GM18873 (cell line): ENCODE data around the gene CIB2.

Experiments
- ATAC-seq: cut with Tn5 transposase; IDR thresholded peaks from one replicate; pipeline ENCODE4 v1.9.1; 2021; ENCODE audit warnings: mild to moderate bottlenecking, moderate library complexity, moderate number of reproducible peaks; ENCODE audit not compliant: unreplicated experiment, low FRiP score

Gene CIB2

GRCh38 chr15:78088773-78089080 lies 42.5 kb downstream of the CIB2 start:
- no peak for ATAC-seq

DNA sequence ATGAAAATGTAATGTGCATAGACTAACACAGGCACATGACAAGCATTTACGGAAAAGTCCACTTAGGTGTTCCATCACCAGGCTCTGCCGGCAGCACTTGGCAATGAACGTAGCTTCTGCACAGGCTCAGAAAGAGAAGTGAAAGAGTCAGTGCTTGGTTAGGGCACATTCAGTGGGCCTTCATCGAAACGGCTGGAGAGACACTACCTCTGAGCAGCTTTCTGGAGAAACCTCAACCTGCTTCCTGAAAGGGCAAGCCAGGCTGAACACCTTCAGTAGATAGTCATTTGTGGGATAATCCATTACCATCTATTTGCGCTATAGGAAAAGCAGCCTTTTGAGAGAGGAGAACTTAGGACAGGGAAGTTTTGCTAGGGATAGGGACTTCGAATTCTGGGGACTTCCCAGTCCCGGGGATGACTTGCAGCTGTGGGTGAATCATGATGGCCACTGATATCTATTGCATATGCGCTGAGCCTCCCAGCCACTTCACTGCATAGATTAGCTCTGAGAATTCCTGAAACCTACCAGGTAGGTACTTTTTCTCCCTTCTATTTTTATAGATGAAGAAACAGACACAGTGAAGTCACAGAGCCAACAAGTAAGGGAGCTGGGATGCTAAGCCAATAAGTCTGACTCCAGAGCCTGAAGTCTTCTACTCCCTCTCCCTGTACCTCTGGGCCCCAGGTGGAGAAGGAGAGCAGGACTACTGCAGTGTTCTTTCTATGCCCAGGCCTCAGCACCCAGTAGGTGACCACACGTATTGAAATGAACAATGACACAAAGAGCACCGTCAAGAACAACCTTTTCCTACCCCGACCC lies 43.1 kb downstream of the CIB2 start:
- no peak for ATAC-seq

- ATAC-seq = no peak
Measured at GRCh38 chr15:78085928-78086327, 45.3 kb downstream of the CIB2 start.

- no peak for ATAC-seq
Measured at GRCh38 chr15:78084449-78084750, 46.8 kb downstream of the CIB2 start.

- peak; percentile 51 for ATAC-seq
Measured at GRCh38 chr15:78083687-78084448, 47.4 kb downstream of the CIB2 start.

DNA sequence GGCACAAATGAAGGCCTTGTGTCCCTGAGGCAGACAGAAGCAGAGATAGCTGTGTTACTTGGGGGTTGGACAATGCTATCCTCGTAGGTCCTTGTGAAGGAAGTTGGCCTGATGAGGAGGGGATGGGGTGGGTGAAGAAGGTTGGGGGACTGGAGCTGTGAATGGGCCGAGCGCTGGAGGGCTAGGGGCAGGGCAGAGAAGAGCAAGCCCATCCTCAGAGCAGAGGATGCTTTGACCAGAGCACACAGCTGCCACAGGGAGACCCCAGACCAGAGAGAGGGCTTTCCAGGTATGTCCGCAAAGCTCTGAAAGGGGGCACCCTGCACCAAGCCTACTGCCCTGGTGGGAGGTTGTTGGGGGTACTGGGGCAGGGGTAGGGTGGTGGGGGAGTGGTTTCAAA lies 48.1 kb downstream of the CIB2 start:
- ATAC-seq = no peak

- no peak for ATAC-seq
Measured at GRCh38 chr15:78082743-78083110, 48.5 kb downstream of the CIB2 start.

- ATAC-seq = no peak
Measured at GRCh38 chr15:78082106-78082742, 49.0 kb downstream of the CIB2 start.

DNA sequence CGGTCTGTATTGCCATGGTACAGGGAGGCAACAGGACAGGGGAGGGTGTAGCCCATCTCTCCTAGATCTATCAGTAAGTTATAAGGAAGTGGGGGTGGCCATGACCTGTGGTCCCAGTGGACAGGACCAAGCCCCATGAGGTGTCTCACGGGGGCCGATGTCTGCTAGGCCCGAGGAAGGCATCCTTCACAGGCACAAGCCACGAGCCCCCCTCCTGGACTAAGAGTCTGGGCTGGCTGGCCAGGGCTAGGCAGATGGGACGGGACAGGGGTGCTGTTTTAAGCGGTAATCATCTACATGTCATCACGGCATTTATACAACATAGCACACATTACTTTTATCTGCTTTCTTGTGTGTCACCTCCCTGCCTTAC lies 51.2 kb downstream of the CIB2 start:
- ATAC-seq = no peak

DNA sequence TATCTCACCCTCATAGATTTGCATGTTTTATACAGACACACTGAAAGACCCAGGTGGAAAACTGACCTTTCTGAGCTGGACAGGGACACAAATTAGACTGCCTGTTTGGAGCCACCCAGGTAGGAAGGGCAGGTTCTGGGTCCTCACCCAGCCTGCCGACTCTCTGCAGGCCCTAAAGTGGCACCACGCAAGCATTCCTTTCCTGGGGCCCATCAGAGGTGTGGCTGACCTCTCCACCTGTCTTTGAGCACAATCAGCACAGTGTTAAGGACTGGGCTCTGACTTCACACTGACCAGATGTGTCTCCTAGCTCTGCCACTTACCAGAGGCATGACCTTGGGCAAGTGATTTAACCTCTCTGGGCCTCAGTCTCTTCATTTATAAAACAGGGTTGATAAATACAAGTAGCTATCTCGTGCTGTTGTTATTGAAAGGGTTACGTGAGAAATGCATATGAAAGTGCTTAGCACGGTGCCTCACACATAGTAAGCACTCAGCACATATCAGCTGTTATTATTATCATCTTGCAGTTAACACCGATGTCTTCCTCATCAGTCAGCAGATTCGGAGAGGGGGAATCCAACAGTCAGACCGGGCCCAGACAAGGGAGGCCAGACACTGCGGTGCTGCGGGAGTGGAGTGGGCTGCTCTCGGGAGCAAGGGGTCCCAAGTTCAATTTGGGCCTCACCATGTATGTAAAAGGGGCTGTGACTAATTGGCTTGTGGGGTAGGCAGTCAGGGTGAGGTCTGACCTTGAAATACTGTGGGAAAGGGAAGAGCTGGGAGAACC lies 51.8 kb downstream of the CIB2 start:
- no peak for ATAC-seq

- ATAC-seq = no peak
Measured at GRCh38 chr15:78077871-78078210, 53.4 kb downstream of the CIB2 start.

DNA sequence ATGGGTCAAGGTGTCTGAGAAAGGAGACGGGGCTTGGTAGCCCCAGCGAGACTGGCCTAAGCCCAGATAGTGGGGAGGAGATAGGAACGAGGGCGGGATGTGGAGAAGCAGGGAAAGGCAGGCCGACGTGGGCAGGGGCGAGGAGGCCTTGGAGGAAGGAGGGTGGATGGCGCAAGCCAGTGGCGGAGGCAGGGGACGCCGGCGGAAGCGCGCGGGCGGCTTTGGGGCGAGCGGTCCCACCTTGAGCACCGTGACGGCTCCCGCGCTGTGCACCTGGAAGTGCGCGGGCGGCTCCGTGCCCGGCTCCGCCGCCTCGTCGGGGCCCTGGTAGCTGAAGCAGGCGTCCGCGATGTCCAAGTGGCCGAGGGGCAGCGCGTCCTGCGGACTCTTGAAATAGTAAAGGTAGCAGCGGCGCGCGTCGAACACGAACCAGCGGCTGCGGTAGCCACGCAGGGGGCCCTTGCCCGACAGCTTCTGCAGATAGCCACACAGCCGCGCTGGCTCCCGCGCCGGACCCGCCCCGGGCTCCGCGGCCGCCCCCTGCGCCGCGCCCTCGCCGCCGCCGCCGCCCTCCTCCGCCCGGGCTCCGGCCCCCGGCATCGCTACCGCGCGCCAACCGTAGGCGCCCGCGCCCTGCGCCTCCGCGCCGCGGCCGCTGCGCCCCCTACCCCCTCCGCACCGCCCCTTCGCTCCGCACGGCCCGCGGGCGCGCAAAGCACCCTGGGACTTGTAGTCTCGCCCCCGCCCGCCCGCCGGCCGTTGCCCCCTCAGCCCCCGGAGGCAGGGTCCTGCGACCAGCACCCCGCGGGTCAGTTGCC lies 54.0 kb downstream of the CIB2 start, which contains the start of gene TBC1D2B:
TBC1D2B (minus strand) TSS at position 659 of the 818 bp plus-strand sequence; CDS start at position 600, 59 bp downstream.
- no peak for ATAC-seq

DNA sequence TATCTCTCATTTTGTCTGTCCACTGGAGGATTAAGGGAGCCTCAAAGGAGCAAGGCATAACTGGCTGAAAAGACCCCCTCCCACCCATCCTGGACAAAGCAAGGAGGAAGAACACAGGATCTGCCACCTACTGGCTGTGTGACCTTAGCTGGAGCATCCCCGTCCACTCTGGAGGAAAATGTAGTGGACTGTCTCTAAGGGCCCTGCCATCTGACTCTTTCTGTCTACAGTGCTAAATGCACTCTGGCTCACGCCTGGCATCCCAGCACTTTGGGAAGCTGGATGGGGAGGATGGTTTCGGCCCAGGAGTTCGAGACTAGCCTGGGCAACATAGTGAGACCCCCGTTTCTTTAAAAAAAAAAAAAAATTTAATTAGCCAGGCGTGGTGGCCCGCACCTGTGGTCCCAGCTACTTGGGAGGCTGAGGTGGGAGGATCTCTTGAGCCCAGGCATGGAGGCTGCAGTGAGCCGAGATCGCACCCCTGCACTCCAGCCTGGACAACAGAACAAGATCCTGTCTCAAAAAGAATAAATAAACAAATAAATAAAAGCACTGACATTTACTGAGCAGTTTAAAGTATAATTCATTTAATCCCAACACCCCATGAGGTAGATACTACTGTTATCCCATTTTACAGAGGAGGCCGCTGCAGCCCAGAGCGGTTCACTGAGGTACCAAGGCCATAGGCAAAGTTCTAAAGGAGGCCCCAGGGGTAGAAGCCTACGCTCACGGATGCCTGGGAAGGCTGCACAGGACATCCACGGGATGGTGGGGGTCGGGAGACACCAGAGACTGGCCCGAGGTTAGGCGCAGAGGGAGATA lies 54.8 kb downstream of the CIB2 start:
- no peak for ATAC-seq

GRCh38 chr15:78075490-78076230 lies 55.6 kb downstream of the CIB2 start:
- no peak for ATAC-seq

GRCh38 chr15:78073046-78073787 lies 58.0 kb downstream of the CIB2 start:
- ATAC-seq = no peak

DNA sequence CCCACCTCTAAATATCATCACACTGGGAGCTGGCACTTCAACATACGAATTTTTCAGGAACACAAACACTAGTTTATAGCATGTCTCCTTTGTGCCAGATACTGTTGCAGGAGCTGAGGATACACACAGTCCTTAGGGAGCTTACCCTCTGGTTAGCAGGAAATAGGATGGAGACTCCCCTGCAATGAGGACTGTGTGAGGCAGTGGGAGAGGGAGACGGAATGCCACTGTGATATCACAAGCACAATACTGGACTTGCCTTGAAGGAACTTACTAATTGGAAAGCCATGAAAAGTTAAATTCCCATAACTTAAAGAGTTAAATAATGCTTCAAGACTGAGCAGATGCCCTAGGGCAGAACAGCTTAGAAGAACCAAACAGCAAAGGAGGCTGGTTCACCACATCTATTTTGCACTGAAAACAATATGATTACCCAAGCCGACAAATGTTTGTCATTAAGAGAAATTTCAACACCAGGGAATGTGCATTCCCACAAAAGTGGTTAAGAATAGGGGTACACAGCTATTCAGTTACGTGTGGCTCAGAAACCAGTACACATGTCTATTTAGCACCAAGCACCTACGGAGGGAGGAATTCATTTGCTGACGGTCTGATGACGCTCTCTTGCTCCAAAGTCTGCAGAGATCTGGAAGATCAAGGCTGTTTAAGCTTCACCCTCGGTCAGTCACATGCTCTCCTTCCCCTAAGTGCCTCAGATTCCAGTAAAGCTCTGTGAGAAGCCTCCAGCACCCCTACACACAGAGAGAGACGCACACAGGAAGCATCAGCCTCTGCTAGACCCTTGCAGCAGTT lies 59.0 kb downstream of the CIB2 start:
- ATAC-seq = no peak

DNA sequence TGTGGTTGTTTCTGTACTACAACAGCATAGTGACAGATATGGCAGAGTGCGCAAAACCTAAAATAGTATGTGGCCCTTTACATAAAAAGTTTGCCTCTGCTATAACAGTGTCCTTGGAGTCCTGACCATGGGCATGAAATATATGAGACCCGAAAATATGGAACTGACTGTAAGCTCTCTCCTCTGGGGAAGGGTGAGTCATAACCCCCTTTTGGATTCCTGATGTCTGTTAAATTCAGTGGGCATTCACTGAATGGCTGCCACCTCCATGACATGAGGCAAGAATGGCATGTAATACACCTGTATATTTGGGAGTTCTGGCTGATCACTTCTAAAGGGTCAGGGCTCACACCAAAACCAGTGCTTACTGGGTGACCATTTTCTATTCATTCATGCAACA lies 59.9 kb downstream of the CIB2 start:
- no peak for ATAC-seq
